ENCODE data around the gene ANKRD24. TPM values are rescaled to one million over a fixed set of nuclear protein-coding genes. Genes with fewer than 3 reads are reported as not detected.
"Not testable (repeated sequence)": the region's sequence is repeated elsewhere in the genome, so short reads cannot be mapped to it uniquely, and the experiment has no call there.

ANKRD24 gene
- total and polyA plus RNA-seq, 4 donors = 0.68 to 2.4 (median 1.3) TPM

DNA sequence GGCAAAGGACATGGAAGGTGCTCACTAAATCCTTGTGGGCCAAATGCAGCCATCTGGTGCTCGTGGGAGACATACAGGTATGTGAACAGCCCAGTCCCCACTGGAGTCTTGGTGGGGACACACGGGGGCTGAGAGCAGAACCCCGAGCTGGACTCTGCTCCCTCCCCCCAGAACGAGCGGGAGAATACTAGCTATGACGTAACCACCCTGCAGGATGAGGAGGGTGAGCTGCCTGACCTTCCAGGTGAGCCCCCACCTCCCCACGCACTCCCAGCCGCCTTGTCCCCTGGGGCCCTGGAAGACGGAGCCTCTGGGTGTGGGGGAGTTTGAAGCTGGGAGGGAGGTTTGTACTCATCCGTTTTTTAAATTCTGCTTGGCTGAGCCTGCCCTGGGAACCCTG lies 33.3 kb downstream of the ANKRD24 start:
- Histone ChIP-seq H3K27me3 (ENCODE audit: control insufficient read depth in 3 of 3, insufficient read depth in 3 of 3, low read length in 2 of 3) (peaks cover 0 to 3% (median 0%) of the 10 kb centered on the region in 3 donors), H3K4me3 (no peak overlapping the region), H3K36me3 (ENCODE audit: control insufficient read depth in 4 of 4, insufficient read depth in 4 of 4, low read length in 4 of 4) (no peaks in the 10 kb centered on the region), H3K27ac (ENCODE audit: low read depth in 1 of 2, low read length in 1 of 2) (no peak overlapping the region), H3K9ac (ENCODE audit: insufficient read depth in 1 of 2, low read length in 2 of 2) (no peak overlapping the region), H3K9me3 (ENCODE audit: control insufficient read depth in 4 of 4, insufficient read depth in 3 of 4, low read length in 3 of 4) (no peaks in the 10 kb centered on the region), H3K4me1 (ENCODE audit: control insufficient read depth in 5 of 5, insufficient read depth in 5 of 5, low read length in 5 of 5) (no peaks in the 10 kb centered on the region)
- ATAC-seq (ENCODE audit: insufficient read depth, low FRiP score) (no peak), DNase-seq (no peak)
- TF ChIP-seq, protein P1, sequence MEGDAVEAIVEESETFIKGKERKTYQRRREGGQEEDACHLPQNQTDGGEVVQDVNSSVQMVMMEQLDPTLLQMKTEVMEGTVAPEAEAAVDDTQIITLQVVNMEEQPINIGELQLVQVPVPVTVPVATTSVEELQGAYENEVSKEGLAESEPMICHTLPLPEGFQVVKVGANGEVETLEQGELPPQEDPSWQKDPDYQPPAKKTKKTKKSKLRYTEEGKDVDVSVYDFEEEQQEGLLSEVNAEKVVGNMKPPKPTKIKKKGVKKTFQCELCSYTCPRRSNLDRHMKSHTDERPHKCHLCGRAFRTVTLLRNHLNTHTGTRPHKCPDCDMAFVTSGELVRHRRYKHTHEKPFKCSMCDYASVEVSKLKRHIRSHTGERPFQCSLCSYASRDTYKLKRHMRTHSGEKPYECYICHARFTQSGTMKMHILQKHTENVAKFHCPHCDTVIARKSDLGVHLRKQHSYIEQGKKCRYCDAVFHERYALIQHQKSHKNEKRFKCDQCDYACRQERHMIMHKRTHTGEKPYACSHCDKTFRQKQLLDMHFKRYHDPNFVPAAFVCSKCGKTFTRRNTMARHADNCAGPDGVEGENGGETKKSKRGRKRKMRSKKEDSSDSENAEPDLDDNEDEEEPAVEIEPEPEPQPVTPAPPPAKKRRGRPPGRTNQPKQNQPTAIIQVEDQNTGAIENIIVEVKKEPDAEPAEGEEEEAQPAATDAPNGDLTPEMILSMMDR (IDR thresholded peaks at IDR 0.05; ENCODE audit: control extremely low read depth, extremely low read depth) = no peak
- WGBS, 2 donors = 69 to 74% methylated on average over 10 of the region's 10 CpGs

DNA sequence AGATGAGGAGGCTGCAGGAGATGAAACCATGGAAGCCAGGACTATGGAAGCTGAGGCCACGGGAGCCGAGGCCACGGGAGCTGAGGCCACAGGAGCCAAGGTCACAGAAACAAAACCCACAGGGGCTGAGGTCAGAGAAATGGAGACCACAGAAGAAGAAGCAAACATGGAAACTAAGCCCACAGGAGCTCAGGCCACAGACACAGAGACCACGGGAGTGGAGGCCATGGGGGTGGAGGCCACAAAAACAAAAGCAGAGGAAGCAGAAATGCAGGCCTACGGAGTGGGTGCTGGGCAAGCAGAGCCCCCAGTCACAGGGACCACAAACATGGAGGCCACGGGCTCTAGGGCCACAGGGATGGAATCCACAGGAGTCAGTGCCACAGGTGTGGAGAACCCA lies 34.4 kb downstream of the ANKRD24 start:
- 80 to 85% methylated on average over 6 of the region's 6 CpGs for WGBS, 2 donors
- peaks cover 0 to 3% (median 0%) of the 10 kb centered on the region in 3 donors for H3K27me3 ChIP-seq (ENCODE audit: control insufficient read depth in 3 of 3, insufficient read depth in 3 of 3, low read length in 2 of 3)
- TF ChIP-seq, protein P1 (IDR thresholded peaks at IDR 0.05; ENCODE audit: control extremely low read depth, extremely low read depth) = no peak
- no peak for DNase-seq
- H3K4me3 ChIP-seq = no peak overlapping the region
- no peak for ATAC-seq (ENCODE audit: insufficient read depth, low FRiP score)
- H3K9me3 ChIP-seq (ENCODE audit: control insufficient read depth in 4 of 4, insufficient read depth in 3 of 4, low read length in 3 of 4) = no peaks in the 10 kb centered on the region
- H3K36me3 ChIP-seq (ENCODE audit: control insufficient read depth in 4 of 4, insufficient read depth in 4 of 4, low read length in 4 of 4) = no peaks in the 10 kb centered on the region
- H3K27ac ChIP-seq (ENCODE audit: low read depth in 1 of 2, low read length in 1 of 2) = no peak overlapping the region
- no peaks in the 10 kb centered on the region for H3K4me1 ChIP-seq (ENCODE audit: control insufficient read depth in 5 of 5, insufficient read depth in 5 of 5, low read length in 5 of 5)
- no peak overlapping the region for H3K9ac ChIP-seq (ENCODE audit: insufficient read depth in 1 of 2, low read length in 2 of 2)

- H3K9ac ChIP-seq (ENCODE audit: insufficient read depth in 1 of 2, low read length in 2 of 2) = no peak overlapping the region
- H3K4me3 ChIP-seq = no peak overlapping the region
- peaks cover 0 to 3% (median 0%) of the 10 kb centered on the region in 3 donors for H3K27me3 ChIP-seq (ENCODE audit: control insufficient read depth in 3 of 3, insufficient read depth in 3 of 3, low read length in 2 of 3)
- DNase-seq (no peak), ATAC-seq (ENCODE audit: insufficient read depth, low FRiP score) (no peak)
- TF ChIP-seq, protein P1 (IDR thresholded peaks at IDR 0.05; ENCODE audit: control extremely low read depth, extremely low read depth) = no peak
- no peaks in the 10 kb centered on the region for H3K36me3 ChIP-seq (ENCODE audit: control insufficient read depth in 4 of 4, insufficient read depth in 4 of 4, low read length in 4 of 4)
- H3K9me3 ChIP-seq (ENCODE audit: control insufficient read depth in 4 of 4, insufficient read depth in 3 of 4, low read length in 3 of 4) = no peaks in the 10 kb centered on the region
- WGBS, 2 donors = 96% methylated on average over 75 to 81 of the region's 81 CpGs
- H3K27ac ChIP-seq (ENCODE audit: low read depth in 1 of 2, low read length in 1 of 2) = no peak overlapping the region
- H3K4me1 ChIP-seq (ENCODE audit: control insufficient read depth in 5 of 5, insufficient read depth in 5 of 5, low read length in 5 of 5) = no peaks in the 10 kb centered on the region
Observed at GRCh38 chr19:4217429-4218264, 35.2 kb downstream of the ANKRD24 start.

DNA sequence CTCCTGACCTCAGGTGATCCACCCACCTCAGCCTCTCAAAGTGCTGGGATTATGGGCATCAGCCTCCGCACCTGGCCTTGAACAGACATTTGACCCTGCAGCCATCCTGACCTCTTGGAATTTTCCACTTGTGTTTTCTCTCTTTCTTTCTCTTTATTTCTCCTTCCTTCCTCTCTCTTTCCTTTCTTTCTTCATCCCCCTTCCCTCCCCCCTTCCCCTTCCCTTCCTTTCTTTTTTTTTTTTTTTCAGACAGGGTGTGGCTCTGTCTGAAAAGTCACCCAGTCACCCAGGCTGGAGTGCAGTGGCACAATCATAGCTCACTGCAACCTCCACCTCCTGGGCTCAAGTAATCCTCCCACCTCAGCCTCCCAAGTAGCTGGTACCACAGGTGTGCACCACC lies 36.0 kb downstream of the ANKRD24 start:
- not testable (repeated sequence) for H3K4me3 ChIP-seq; H3K27me3 ChIP-seq (ENCODE audit: control insufficient read depth in 3 of 3, insufficient read depth in 3 of 3, low read length in 2 of 3); H3K36me3 ChIP-seq (ENCODE audit: control insufficient read depth in 4 of 4, insufficient read depth in 4 of 4, low read length in 4 of 4); H3K4me1 ChIP-seq (ENCODE audit: control insufficient read depth in 5 of 5, insufficient read depth in 5 of 5, low read length in 5 of 5); H3K9ac ChIP-seq (ENCODE audit: insufficient read depth in 1 of 2, low read length in 2 of 2); H3K27ac ChIP-seq (ENCODE audit: low read depth in 1 of 2, low read length in 1 of 2); DNase-seq; H3K9me3 ChIP-seq (ENCODE audit: control insufficient read depth in 4 of 4, insufficient read depth in 3 of 4, low read length in 3 of 4); ATAC-seq (ENCODE audit: insufficient read depth, low FRiP score)
- 91 to 93% methylated on average over 1 of the region's 1 CpG for WGBS, 2 donors
